HEK293 (cell line): ENCODE measurements around the gene ITGB3.

Experiments
- CTCF ChIA-PET: fragments of 350-600 bp; formaldehyde crosslinking; extraction: SDS; loops from one replicate; lab custom pipeline; 2021; ENCODE audit warnings: antibody characterized with exemption; lab: Yijun Ruan, JAX
- POLR2A ChIA-PET: fragments of 300-600 bp; formaldehyde crosslinking; extraction: SDS; loops from one replicate; lab custom pipeline; 2020; ENCODE audit warnings: antibody characterized with exemption, inconsistent platforms; lab: Yijun Ruan, JAX
- H3K27ac ChIP-seq: fragments of 200-500 bp; sonication (Bioruptor generic); 2 replicates; pipeline ENCODE4 v1.5.1; 2014; ENCODE audit warnings: low read depth, low read length, control low read depth, inconsistent platforms; ENCODE audit errors: extremely low read depth
- H3K36me3 ChIP-seq, 2 experiments: fragments of 200-500 bp in 1 of 2; sonication (Bioruptor generic) in 1 of 2; 1 replicate in 1 of 2; 2 replicates in 1 of 2; pipeline ENCODE4 v1.5.1; 2014 to 2017; ENCODE audit warnings: inconsistent platforms in 2 of 2, low read length in 2 of 2; ENCODE audit not compliant: control insufficient read depth in 2 of 2, insufficient read depth in 1 of 2
- H3K4me1 ChIP-seq: fragments of 200-500 bp; sonication (Bioruptor generic); 2 replicates; pipeline ENCODE4 v1.5.1; 2014; ENCODE audit warnings: mild to moderate bottlenecking, low read length, inconsistent platforms; ENCODE audit not compliant: control insufficient read depth, insufficient read depth
- H3K4me3 ChIP-seq: 2 replicates; pipeline ENCODE4 v1.5.1; 2011; ENCODE audit warnings: low read depth, mild to moderate bottlenecking, control low read depth, low read length, moderate library complexity
- H3K9me3 ChIP-seq: fragments of 200-500 bp; sonication (Bioruptor generic); 2 replicates; pipeline ENCODE4 v1.5.1; 2014; ENCODE audit warnings: low read depth, low read length, inconsistent platforms; ENCODE audit not compliant: control insufficient read depth, insufficient read depth
- GLI4 ChIP-seq: fragments of 450-650 bp; formaldehyde crosslinking; IDR thresholded peaks from 2 replicates; pipeline ENCODE4 v1.5.1; 2016; ENCODE audit warnings: missing biosample characterization, missing genetic modification characterization
- KLF1 ChIP-seq: fragments of 450-650 bp; formaldehyde crosslinking; IDR thresholded peaks from 2 replicates; pipeline ENCODE4 v1.5.1; 2016; ENCODE audit warnings: missing biosample characterization, missing genetic modification characterization
- KLF17 ChIP-seq: fragments of 450-650 bp; formaldehyde crosslinking; IDR thresholded peaks from 2 replicates; pipeline ENCODE4 v1.5.1; 2016; ENCODE audit warnings: missing biosample characterization, missing genetic modification characterization
- KLF9 ChIP-seq: fragments of 450-650 bp; formaldehyde crosslinking; IDR thresholded peaks from 2 replicates; pipeline ENCODE4 v1.5.1; 2016; ENCODE audit warnings: missing biosample characterization, missing genetic modification characterization, low read depth
- MZF1 ChIP-seq: fragments of 450-650 bp; formaldehyde crosslinking; IDR thresholded peaks from 2 replicates; pipeline ENCODE4 v1.5.1; 2017; ENCODE audit warnings: missing biosample characterization, missing genetic modification characterization, borderline replicate concordance
- SCRT2 ChIP-seq: fragments of 450-650 bp; formaldehyde crosslinking; IDR thresholded peaks from 2 replicates; pipeline ENCODE4 v1.5.1; 2016; ENCODE audit warnings: missing biosample characterization, missing genetic modification characterization
- ZBTB20 ChIP-seq: fragments of 450-650 bp; formaldehyde crosslinking; IDR thresholded peaks from 2 replicates; pipeline ENCODE4 v1.5.1; 2016; ENCODE audit warnings: missing biosample characterization, missing genetic modification characterization
- ZFP37 ChIP-seq: fragments of 450-650 bp; formaldehyde crosslinking; IDR thresholded peaks from 2 replicates; pipeline ENCODE4 v1.5.1; 2016; ENCODE audit warnings: missing biosample characterization, missing genetic modification characterization
- ZNF184 ChIP-seq: fragments of 450-650 bp; IDR thresholded peaks from 2 replicates; pipeline ENCODE4 v1.5.1; 2018; ENCODE audit warnings: missing biosample characterization, mild to moderate bottlenecking, missing genetic modification characterization
- ZNF214 ChIP-seq: fragments of 450-650 bp; formaldehyde crosslinking; IDR thresholded peaks from 2 replicates; pipeline ENCODE4 v1.5.1; 2017; ENCODE audit warnings: missing biosample characterization, mild to moderate bottlenecking, missing genetic modification characterization, borderline replicate concordance
- ZNF24 ChIP-seq: fragments of 450-650 bp; formaldehyde crosslinking; IDR thresholded peaks from 2 replicates; pipeline ENCODE4 v1.5.1; 2016; ENCODE audit warnings: missing biosample characterization, missing genetic modification characterization
- ZNF274 ChIP-seq, 2 experiments: fragments of 200-500 bp in 1 of 2; fragments of 450-650 bp in 1 of 2; sonication (Bioruptor generic) in 1 of 2; formaldehyde crosslinking in 1 of 2; IDR thresholded peaks; 2 replicates each; pipeline versions ENCODE4 v1.5.1 to v1.6.1; 2014 to 2016; ENCODE audit warnings: borderline replicate concordance in 1 of 2, inconsistent platforms in 1 of 2, low read length in 1 of 2, missing biosample characterization in 1 of 2, missing genetic modification characterization in 1 of 2
- ZNF335 ChIP-seq: fragments of 450-650 bp; formaldehyde crosslinking; conservative IDR thresholded peaks from 2 replicates; pipeline ENCODE4 v1.5.1; 2016; ENCODE audit warnings: missing biosample characterization, missing genetic modification characterization
- ZNF354C ChIP-seq: fragments of 450-650 bp; formaldehyde crosslinking; IDR thresholded peaks from 2 replicates; pipeline ENCODE4 v1.5.1; 2016; ENCODE audit warnings: missing biosample characterization, missing genetic modification characterization, low read depth, borderline replicate concordance
- ZNF391 ChIP-seq: fragments of 450-650 bp; formaldehyde crosslinking; IDR thresholded peaks from 2 replicates; pipeline ENCODE4 v1.5.1; 2016; ENCODE audit warnings: low read depth, missing biosample characterization, missing genetic modification characterization, borderline replicate concordance
- ZNF433 ChIP-seq: fragments of 450-650 bp; formaldehyde crosslinking; IDR thresholded peaks from 2 replicates; pipeline ENCODE4 v1.5.1; 2016; ENCODE audit warnings: missing biosample characterization, missing genetic modification characterization, low read depth
- ZNF549 ChIP-seq: fragments of 450-650 bp; IDR thresholded peaks from 2 replicates; pipeline ENCODE4 v1.5.1; 2018; ENCODE audit warnings: missing biosample characterization, missing genetic modification characterization, mild to moderate bottlenecking, inconsistent platforms, moderate library complexity
- ZNF596 ChIP-seq: fragments of 450-650 bp; IDR thresholded peaks from 2 replicates; pipeline ENCODE4 v1.5.0; 2018; ENCODE audit warnings: missing biosample characterization, mild to moderate bottlenecking, missing genetic modification characterization, moderate library complexity
- ZNF654 ChIP-seq: fragments of 450-650 bp; formaldehyde crosslinking; IDR thresholded peaks from 2 replicates; pipeline ENCODE4 v1.5.1; 2016; ENCODE audit warnings: low read depth, missing biosample characterization, missing genetic modification characterization
- ZNF792 ChIP-seq: fragments of 450-650 bp; formaldehyde crosslinking; IDR thresholded peaks from 2 replicates; pipeline ENCODE4 v1.5.1; 2016; ENCODE audit warnings: missing biosample characterization, missing genetic modification characterization
- TF ChIP-seq, protein P1 (sequence below): fragments of 450-650 bp; formaldehyde crosslinking; IDR thresholded peaks from 2 replicates; pipeline ENCODE4 v1.5.1; 2017; ENCODE audit warnings: missing biosample characterization, mild to moderate bottlenecking, missing genetic modification characterization, moderate library complexity
- TF ChIP-seq, protein P2 (sequence below): fragments of 450-650 bp; formaldehyde crosslinking; IDR thresholded peaks from 2 replicates; pipeline ENCODE4 v1.5.1; 2016; ENCODE audit warnings: missing biosample characterization, missing genetic modification characterization, borderline replicate concordance
- TF ChIP-seq, protein P3 (sequence below): fragments of 450-650 bp; IDR thresholded peaks from 2 replicates; pipeline ENCODE4 v1.5.1; 2018; ENCODE audit warnings: missing biosample characterization, mild to moderate bottlenecking, missing genetic modification characterization

ITGB3 gene

DNA sequence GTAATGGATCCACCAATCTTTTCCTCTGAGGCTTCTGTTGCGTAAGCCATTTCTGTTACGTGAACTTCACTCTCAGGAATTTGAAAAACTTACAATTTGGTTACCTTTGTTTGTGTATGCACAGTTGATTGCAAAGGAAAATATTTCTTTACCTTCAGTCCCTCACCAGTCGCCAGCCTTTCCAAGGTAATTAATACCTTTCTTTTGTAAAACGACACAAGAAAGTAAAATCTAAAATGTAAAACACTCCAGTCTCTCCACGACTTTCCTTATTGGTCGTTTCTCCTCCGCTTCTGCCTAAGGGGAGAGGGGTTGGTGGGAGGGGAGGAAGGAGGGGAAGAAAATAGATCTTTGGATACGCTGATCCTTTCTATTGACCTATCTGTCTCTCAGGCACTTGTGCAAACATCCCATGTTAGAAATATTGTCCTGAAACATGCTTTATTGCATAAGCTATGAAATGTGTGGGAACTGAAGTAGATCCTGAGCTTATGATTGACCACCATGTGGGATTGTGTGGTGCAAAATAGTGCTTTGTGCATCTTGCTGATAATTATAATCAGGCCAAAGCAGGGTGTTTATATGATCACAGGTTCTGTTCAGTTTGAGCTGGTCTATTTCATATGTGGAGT lies 37.7 kb downstream of the ITGB3 start:
- Histone ChIP-seq H3K36me3 (no peaks in the 10 kb centered on the region), H3K4me3 (no peak overlapping the region), H3K9me3 (no peaks in the 10 kb centered on the region)
- ChIA-PET CTCF (interaction anchor here (1.5 kb wide), 1 partner anchor 24 kb away, joined by 4 read pairs; no protein-coding TSS in a partner anchor), POLR2A (interaction anchor here (0.5 kb wide), 1 partner anchor 344 kb away, joined by 4 read pairs; no protein-coding TSS in a partner anchor)
- TF ChIP-seq ZNF214 (tag by site-specific recombination): no peak
- no peak for TF ChIP-seq ZNF433 (tag by site-specific recombination)
- TF ChIP-seq, all 188 proteins: peak for 0
- Histone ChIP-seq H3K4me1 (no peaks in the 10 kb centered on the region), H3K27ac (no peak overlapping the region)

GRCh38 chr17:47292206-47292605 lies 38.6 kb downstream of the ITGB3 start:
- H3K36me3 ChIP-seq: no peaks in the 10 kb centered on the region
- H3K27ac ChIP-seq: no peak overlapping the region
- H3K4me3 ChIP-seq: no peak overlapping the region
- no peaks in the 10 kb centered on the region for H3K4me1 ChIP-seq
- H3K9me3 ChIP-seq: no peaks in the 10 kb centered on the region
- ChIA-PET CTCF (no interaction called here), POLR2A (interaction anchor here (0.5 kb wide), 1 partner anchor 343 kb away, joined by 4 read pairs; no protein-coding TSS in a partner anchor)
- no peak for TF ChIP-seq SCRT2 (tag by site-specific recombination)
- TF ChIP-seq KLF17: no peak
- no peak for TF ChIP-seq ZNF391 (tag by site-specific recombination)
- no peak for TF ChIP-seq ZBTB20 (tag by site-specific recombination)
- no peak for TF ChIP-seq GLI4 (tag by site-specific recombination)
- no peak for TF ChIP-seq ZNF335 (tag by site-specific recombination)
- no peak for TF ChIP-seq KLF1 (tag by site-specific recombination)
- TF ChIP-seq ZNF184: no peak
- TF ChIP-seq ZNF549 (tag by site-specific recombination): no peak
- no peak for TF ChIP-seq ZNF596 (tag by site-specific recombination)
- no peak for TF ChIP-seq ZNF24 (tag by site-specific recombination)
- no peak for TF ChIP-seq ZNF433 (tag by site-specific recombination)
- TF ChIP-seq ZNF792: no peak

DNA sequence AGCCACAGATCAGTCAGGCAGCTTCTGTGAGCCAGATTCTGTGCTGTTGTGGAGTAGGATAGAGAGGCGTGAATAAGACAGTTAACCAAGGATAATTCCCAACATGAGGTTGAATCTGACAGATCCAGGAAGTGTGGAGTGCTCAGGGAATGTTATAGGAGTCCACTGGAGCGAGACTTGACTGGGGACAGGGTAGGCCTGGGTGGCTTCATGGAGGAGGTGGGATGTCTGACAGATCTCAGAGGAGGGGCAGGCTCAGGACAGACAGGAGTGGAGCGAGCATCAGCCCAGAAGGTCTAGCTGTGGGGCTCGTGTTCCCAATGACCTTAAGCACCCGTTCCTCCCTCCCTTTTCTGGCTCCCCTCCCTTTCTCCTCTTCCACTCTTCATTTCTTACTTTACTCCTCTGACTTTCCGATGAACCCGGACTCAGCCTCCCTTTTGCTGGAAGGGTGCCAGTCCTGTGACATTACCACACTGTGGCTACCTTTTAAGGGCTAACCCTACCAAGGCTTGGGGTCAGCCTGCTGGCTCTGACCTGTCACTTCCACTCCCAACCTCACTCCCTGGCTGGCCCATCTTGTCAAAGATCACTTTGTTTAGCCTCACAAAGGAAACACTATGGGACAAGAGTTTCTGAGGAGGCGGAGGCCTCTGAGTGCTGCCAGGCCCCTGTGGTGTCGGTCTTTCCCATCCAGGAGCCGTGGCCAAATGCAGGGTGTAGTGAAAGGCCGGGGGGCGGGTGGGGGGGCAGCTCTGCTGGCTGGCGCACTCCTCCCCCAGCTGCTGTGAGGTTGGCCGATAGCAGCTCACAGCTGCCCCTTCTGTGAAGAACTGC lies 41.6 kb downstream of the ITGB3 start:
- H3K27ac ChIP-seq: no peak overlapping the region
- ChIA-PET POLR2A (no interaction called here), CTCF (interaction anchor here (0.6 kb wide), 1 partner anchor 20 kb away, joined by 3 read pairs; no protein-coding TSS in a partner anchor)
- no peak overlapping the region for H3K4me3 ChIP-seq
- H3K36me3 ChIP-seq: no peaks in the 10 kb centered on the region
- H3K9me3 ChIP-seq: no peaks in the 10 kb centered on the region
- no peaks in the 10 kb centered on the region for H3K4me1 ChIP-seq
- TF ChIP-seq ZFP37 (tag by site-specific recombination) (no peak), MZF1 (tag by site-specific recombination) (no peak), ZNF391 (tag by site-specific recombination) (no peak), ZNF354C (tag by site-specific recombination) (no peak), ZNF274 (IDR thresholded peaks at IDR 0.05; ENCODE audit: low read length) (no peak), ZNF274 (tag by site-specific recombination; IDR thresholded peaks at IDR 0.05; ENCODE audit: borderline replicate concordance) (no peak), KLF1 (tag by site-specific recombination) (no peak), ZNF654 (tag by site-specific recombination) (no peak), KLF9 (tag by site-specific recombination) (no peak)
- TF ChIP-seq, protein P1, sequence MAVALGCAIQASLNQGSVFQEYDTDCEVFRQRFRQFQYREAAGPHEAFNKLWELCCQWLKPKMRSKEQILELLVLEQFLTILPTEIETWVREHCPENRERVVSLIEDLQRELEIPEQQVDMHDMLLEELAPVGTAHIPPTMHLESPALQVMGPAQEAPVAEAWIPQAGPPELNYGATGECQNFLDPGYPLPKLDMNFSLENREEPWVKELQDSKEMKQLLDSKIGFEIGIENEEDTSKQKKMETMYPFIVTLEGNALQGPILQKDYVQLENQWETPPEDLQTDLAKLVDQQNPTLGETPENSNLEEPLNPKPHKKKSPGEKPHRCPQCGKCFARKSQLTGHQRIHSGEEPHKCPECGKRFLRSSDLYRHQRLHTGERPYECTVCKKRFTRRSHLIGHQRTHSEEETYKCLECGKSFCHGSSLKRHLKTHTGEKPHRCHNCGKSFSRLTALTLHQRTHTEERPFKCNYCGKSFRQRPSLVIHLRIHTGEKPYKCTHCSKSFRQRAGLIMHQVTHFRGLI (tag by site-specific recombination): no peak
- TF ChIP-seq, protein P2, sequence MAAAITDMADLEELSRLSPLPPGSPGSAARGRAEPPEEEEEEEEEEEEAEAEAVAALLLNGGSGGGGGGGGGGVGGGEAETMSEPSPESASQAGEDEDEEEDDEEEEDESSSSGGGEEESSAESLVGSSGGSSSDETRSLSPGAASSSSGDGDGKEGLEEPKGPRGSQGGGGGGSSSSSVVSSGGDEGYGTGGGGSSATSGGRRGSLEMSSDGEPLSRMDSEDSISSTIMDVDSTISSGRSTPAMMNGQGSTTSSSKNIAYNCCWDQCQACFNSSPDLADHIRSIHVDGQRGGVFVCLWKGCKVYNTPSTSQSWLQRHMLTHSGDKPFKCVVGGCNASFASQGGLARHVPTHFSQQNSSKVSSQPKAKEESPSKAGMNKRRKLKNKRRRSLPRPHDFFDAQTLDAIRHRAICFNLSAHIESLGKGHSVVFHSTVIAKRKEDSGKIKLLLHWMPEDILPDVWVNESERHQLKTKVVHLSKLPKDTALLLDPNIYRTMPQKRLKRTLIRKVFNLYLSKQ: no peak
- TF ChIP-seq, protein P3, sequence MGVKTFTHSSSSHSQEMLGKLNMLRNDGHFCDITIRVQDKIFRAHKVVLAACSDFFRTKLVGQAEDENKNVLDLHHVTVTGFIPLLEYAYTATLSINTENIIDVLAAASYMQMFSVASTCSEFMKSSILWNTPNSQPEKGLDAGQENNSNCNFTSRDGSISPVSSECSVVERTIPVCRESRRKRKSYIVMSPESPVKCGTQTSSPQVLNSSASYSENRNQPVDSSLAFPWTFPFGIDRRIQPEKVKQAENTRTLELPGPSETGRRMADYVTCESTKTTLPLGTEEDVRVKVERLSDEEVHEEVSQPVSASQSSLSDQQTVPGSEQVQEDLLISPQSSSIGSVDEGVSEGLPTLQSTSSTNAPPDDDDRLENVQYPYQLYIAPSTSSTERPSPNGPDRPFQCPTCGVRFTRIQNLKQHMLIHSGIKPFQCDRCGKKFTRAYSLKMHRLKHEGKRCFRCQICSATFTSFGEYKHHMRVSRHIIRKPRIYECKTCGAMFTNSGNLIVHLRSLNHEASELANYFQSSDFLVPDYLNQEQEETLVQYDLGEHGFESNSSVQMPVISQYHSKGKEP (tag by site-specific recombination): no peak
